WI38 (cell line): Measurements from ENCODE around the gene EIF3F.

Source experiments
- H3K4me3 ChIP-seq: 2 replicates; pipeline ENCODE4 v1.5.1; 2011; ENCODE audit warnings: low read depth, mild to moderate bottlenecking, control low read depth, low read length
- CTCF ChIP-seq: IDR thresholded peaks from 2 replicates; pipeline ENCODE4 v1.5.1; 2012; ENCODE audit warnings: low read depth, mild to moderate bottlenecking, control low read depth, low read length

The EIF3F gene

DNA sequence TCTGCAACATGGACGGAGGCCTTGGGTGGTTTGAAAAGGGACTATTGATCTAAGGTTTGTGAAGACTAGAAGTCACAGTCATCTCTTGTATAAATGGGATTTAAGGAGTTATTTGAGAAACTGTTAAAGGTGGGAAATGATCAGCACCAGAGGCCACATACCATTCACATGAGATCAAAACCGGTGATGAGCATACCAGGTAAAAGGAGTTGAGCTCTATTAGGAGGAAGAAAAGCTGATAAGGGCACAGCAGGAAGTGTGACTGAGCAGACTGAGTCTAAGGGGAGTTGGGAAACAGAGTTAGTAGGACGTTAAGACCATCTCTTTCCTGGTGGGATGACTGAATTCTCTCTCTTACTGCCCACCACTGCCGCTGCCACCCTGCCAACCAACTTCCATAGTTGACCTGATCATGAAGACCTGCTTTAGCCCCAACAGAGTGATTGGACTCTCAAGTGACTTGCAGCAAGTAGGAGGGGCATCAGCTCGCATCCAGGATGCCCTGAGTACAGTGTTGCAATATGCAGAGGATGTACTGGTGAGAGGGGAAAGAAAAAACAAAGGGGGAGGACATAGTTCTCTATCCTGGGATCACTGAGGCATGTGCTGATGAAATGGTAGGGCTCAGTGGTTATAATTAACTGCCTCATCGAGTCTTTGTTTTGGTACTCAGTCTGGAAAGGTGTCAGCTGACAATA is 7.6 kb downstream of the EIF3F start:
- no peak for TF ChIP-seq CTCF
- H3K4me3 ChIP-seq, result no peak overlapping the region

DNA sequence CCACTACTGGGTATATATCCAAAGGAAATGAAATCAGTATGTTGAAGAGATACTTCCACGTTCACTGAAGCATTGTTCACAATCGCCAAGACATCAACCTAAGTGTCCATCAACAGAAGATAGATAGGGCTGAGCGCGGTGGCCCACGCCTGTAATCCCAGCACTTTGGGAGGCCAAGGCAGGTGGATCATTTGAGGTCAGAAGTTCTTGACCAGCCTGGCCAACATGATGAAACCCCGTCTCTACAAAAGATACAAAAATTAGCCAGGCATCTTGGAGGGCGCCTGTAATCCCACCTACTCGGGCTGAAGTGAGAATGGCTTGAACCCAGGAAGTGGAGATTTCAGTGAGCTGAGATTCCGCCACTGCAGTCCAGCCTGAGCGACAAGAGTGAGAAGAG is 12.7 kb downstream of the EIF3F start:
- no peak for TF ChIP-seq CTCF
- no peak overlapping the region for H3K4me3 ChIP-seq

DNA sequence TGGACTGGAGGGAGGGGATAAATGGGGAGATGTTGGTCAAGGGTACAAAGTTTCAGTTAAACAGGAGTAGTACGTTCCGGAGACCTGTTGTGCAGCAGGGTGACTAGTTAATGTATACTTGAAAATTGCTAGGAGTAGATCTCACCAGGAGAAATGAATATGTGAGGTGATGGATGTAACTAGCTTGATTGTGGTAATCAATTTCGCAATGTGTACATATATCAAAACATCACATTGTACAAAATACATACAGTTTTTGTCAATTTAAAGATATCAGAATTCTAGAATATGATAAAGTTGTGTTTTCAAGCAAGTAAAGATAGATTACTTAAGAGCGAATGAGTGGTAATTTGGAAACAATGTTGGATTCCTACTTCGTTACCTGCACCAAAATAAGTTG is 13.3 kb downstream of the EIF3F start:
- no peak for TF ChIP-seq CTCF
- no peak overlapping the region for H3K4me3 ChIP-seq

GRCh38 chr11:8002676-8003075 is 15.5 kb downstream of the EIF3F start:
- no peak overlapping the region for H3K4me3 ChIP-seq
- TF ChIP-seq CTCF, result no peak

- H3K4me3 ChIP-seq, result no peak overlapping the region
- TF ChIP-seq CTCF, result no peak
Observed at GRCh38 chr11:8003187-8003586, 16.1 kb downstream of the EIF3F start.

GRCh38 chr11:8004008-8004407 is 16.9 kb downstream of the EIF3F start:
- H3K4me3 ChIP-seq, result no peak overlapping the region
- no peak for TF ChIP-seq CTCF

DNA sequence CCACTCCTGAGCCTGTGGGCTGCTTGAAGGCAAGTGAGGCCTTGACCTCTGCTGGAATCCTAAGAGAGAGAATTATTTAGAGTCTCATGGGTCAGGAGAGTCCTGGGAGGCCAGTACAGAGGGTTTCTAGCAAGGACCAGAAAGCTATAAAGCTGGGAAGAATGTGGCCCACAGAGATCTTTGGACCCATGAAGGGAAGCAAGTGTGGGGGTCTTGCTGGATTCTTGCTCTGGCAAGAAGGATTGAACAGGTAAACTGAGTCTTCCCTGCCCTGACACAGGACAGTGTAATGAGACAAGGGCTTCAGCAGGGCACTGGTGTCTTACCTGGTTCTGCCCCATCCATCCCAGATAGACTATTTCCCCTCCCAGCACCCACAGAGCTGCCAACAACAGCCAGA is 18.4 kb downstream of the EIF3F start:
- H3K4me3 ChIP-seq, result no peak overlapping the region
- TF ChIP-seq CTCF, result no peak
